ENCODE data around the gene CDK5RAP3.

- TF ChIP-seq USF2 (CRISPR knock-in tag; IDR thresholded peaks at IDR 0.05) (no peak), E2F1 (CRISPR knock-in tag; IDR thresholded peaks at IDR 0.05) (no peak), FOXJ3 (CRISPR knock-in tag; IDR thresholded peaks at IDR 0.05; ENCODE audit: borderline replicate concordance) (no peak), MYBL2 (CRISPR knock-in tag; IDR thresholded peaks at IDR 0.05) (no peak), FOXK1 (CRISPR knock-in tag; IDR thresholded peaks at IDR 0.05) (no peak), ERG (CRISPR knock-in tag; IDR thresholded peaks at IDR 0.05) (no peak), NR3C1 (CRISPR knock-in tag; conservative IDR thresholded peaks at IDR 0.05; ENCODE audit: low read depth) (no peak), TEAD4 (CRISPR knock-in tag; IDR thresholded peaks at IDR 0.05) (no peak)
Measured at GRCh38 chr17:47982091-47982617, 11.2 kb downstream of the CDK5RAP3 start.

Measured in WTC11 (cell line).